HCT116 (cell line): ENCODE data around the gene GPR45. TPM values are rescaled to one million over a fixed set of nuclear protein-coding genes. Genes with fewer than 3 reads are reported as not detected.

Experiments
- ATAC-seq: fragments of 200-7000 bp; cut with Tn5 transposase; 2 replicates; pipeline ENCODE4 v1.9.1; 2020; ENCODE audit warnings: mild to moderate bottlenecking, moderate library complexity
- BruUV-seq: library from RNA; stranded (reverse); fragments of 400-500 nt; replicated peaks from 2 replicates; lab custom pipeline; 2021; lab: Mats Ljungman, UMichigan
- CTCF ChIA-PET: fragments of 300-600 bp; sonication (Branson Sonifier 250); formaldehyde crosslinking; loops from one replicate; lab custom pipeline; 2021; ENCODE audit warnings: antibody characterized with exemption; lab: Charles Lee
- POLR2A ChIA-PET: fragments of 300-600, 350-600 bp; sonication (Branson Sonifier 250); formaldehyde crosslinking; loops from one replicate; lab custom pipeline; 2021; ENCODE audit warnings: antibody characterized with exemption; lab: Charles Lee
- RAD21 ChIA-PET, 2 experiments: fragments of 300-600 bp; sonication (Branson Sonifier 250); formaldehyde crosslinking; loops; one replicate each; lab custom pipeline; 2023; ENCODE audit warnings: low total read pairs in 2 of 2; ENCODE audit not compliant: uncharacterized antibody in 2 of 2, unreplicated experiment in 2 of 2, low non-redundant PET in 1 of 2; lab: Charles Lee
- DNase-seq: peaks from one replicate; pipeline ENCODE4 v3.0.0-alpha.2; 2010; ENCODE audit warnings: low read depth, low spot score
- H2AFZ ChIP-seq: fragments of 200-600 bp; shearing (Covaris generic), sonication (generic); 2 replicates; pipeline ENCODE4 v1.6.1; 2017; ENCODE audit warnings: low read depth, mixed run types, mixed read lengths, antibody characterized with exemption, low read length; ENCODE audit not compliant: poor library complexity, severe bottlenecking
- H3K27ac ChIP-seq: 2 replicates; pipeline ENCODE4 v1.5.1; 2012; ENCODE audit warnings: low read depth, low read length
- H3K27me3 ChIP-seq: fragments of 200-600 bp; sonication (generic); 2 replicates; pipeline ENCODE4 v1.6.1; 2016; ENCODE audit warnings: mixed run types, low read length, mixed read lengths; ENCODE audit not compliant: insufficient read depth
- H3K36me3 ChIP-seq, 2 experiments: fragments of 200-500 bp in 1 of 2; fragments of 200-600 bp in 1 of 2; sonication (Bioruptor generic) in 1 of 2; sonication (generic) in 1 of 2; 2 replicates each; pipeline versions ENCODE4 v1.5.1 to v1.6.1; 2014 to 2016; ENCODE audit warnings: low read length in 2 of 2, inconsistent platforms in 1 of 2, mixed read lengths in 1 of 2, mixed run types in 1 of 2; ENCODE audit not compliant: insufficient read depth in 2 of 2, control insufficient read depth in 1 of 2
- H3K4me1 ChIP-seq, 2 experiments: fragments of 200-600 bp in 1 of 2; sonication (generic) in 1 of 2; 2 replicates each; pipeline versions ENCODE4 v1.5.1 to v1.6.1; 2012 to 2017; ENCODE audit warnings: low read length in 2 of 2, inconsistent platforms in 1 of 2, mild to moderate bottlenecking in 1 of 2, mixed read lengths in 1 of 2, mixed run types in 1 of 2, moderate library complexity in 1 of 2; ENCODE audit not compliant: insufficient read depth in 2 of 2, control insufficient read depth in 1 of 2
- H3K4me2 ChIP-seq: fragments of 200-600 bp; sonication (generic); 2 replicates; pipeline ENCODE4 v1.6.1; 2017; ENCODE audit warnings: mixed run types, low read length, mixed read lengths
- H3K4me3 ChIP-seq, 2 experiments: fragments of 200-600 bp in 1 of 2; sonication (generic) in 1 of 2; replicated peaks in 1 of 2; 2 replicates each; pipeline ENCODE4 v1.5.1; 2011 to 2016; ENCODE audit warnings: low read length in 2 of 2, control low read depth in 1 of 2, low read depth in 1 of 2, mild to moderate bottlenecking in 1 of 2, mixed read lengths in 1 of 2, mixed run types in 1 of 2
- H3K79me2 ChIP-seq: fragments of 200-600 bp; sonication (generic); 2 replicates; pipeline ENCODE4 v1.6.1; 2017; ENCODE audit warnings: mild to moderate bottlenecking, mixed run types, low read length, moderate library complexity, mixed read lengths; ENCODE audit not compliant: insufficient read depth
- H3K9ac ChIP-seq: fragments of 200-600 bp; sonication (generic); 2 replicates; pipeline ENCODE4 v1.6.1; 2016; ENCODE audit warnings: low read length, mixed read lengths
- H3K9me2 ChIP-seq: fragments of 200-600 bp; sonication (generic), shearing (Covaris generic); 2 replicates; pipeline ENCODE4 v1.6.1; 2017; ENCODE audit warnings: mixed run types, mild to moderate bottlenecking, moderate library complexity; ENCODE audit not compliant: insufficient read depth
- H3K9me3 ChIP-seq, 2 experiments: fragments of 200-500 bp in 1 of 2; fragments of 200-600 bp in 1 of 2; sonication (Bioruptor generic) in 1 of 2; sonication (generic) in 1 of 2; 2 replicates each; pipeline ENCODE4 v1.6.1; 2014 to 2017; ENCODE audit warnings: low read length in 2 of 2, mixed read lengths in 2 of 2, inconsistent platforms in 1 of 2, low read depth in 1 of 2, mild to moderate bottlenecking in 1 of 2, mixed run types in 1 of 2, moderate library complexity in 1 of 2; ENCODE audit not compliant: control insufficient read depth in 1 of 2, insufficient read depth in 1 of 2
- H4K20me1 ChIP-seq: fragments of 200-600 bp; sonication (generic), shearing (Covaris generic); 2 replicates; pipeline ENCODE4 v1.6.1; 2017; ENCODE audit warnings: mixed run types, mild to moderate bottlenecking, moderate library complexity; ENCODE audit not compliant: insufficient read depth
- CEBPB ChIP-seq: IDR thresholded peaks from 2 replicates; pipeline ENCODE4 v1.6.1; 2012; ENCODE audit warnings: low read depth
- EGR1 ChIP-seq: IDR thresholded peaks from 2 replicates; pipeline ENCODE4 v1.6.1; 2012; ENCODE audit warnings: low read depth
- EZH2 ChIP-seq: fragments of 200-600 bp; sonication (generic); IDR thresholded peaks from 2 replicates; pipeline ENCODE4 v1.6.1; 2017; ENCODE audit warnings: antibody characterized with exemption, mixed run types
- FOSL1 ChIP-seq: IDR thresholded peaks from 2 replicates; pipeline ENCODE4 v1.6.1; 2012; ENCODE audit warnings: low read depth
- POLR2A ChIP-seq: IDR thresholded peaks from 2 replicates; pipeline ENCODE4 v1.7.0; 2011; ENCODE audit warnings: borderline replicate concordance; ENCODE audit not compliant: insufficient read depth, insufficient read length; ENCODE audit errors: extremely low read depth
- POLR2AphosphoS5 ChIP-seq: IDR thresholded peaks from 2 replicates; pipeline ENCODE4 v1.6.1; 2011; ENCODE audit warnings: mild to moderate bottlenecking, low read depth, low read length, moderate library complexity
- SIN3A ChIP-seq: IDR thresholded peaks from 2 replicates; pipeline ENCODE4 v1.6.1; 2012; ENCODE audit warnings: low read depth
- SP1 ChIP-seq: IDR thresholded peaks from 2 replicates; pipeline ENCODE4 v1.6.1; 2012; ENCODE audit warnings: low read depth
- SRF ChIP-seq: IDR thresholded peaks from 2 replicates; pipeline ENCODE4 v1.6.1; 2012; ENCODE audit warnings: low read depth
- TCF7L2 ChIP-seq: IDR thresholded peaks from 2 replicates; pipeline ENCODE4 v1.7.0; 2011; ENCODE audit warnings: borderline replicate concordance, inconsistent platforms; ENCODE audit not compliant: insufficient read depth, insufficient read length; ENCODE audit errors: extremely low read depth
- ZFX ChIP-seq: fragments of 450-650 bp; IDR thresholded peaks from 2 replicates; pipeline ENCODE4 v1.6.1; 2017
- ZNF274 ChIP-seq: fragments of 200-500 bp; sonication (Bioruptor generic); IDR thresholded peaks from 2 replicates; pipeline ENCODE4 v1.6.1; 2014; ENCODE audit warnings: mild to moderate bottlenecking, low read depth, low read length, inconsistent platforms
- intact Hi-C: fragments of 100-400 bp; cut with micrococcal nuclease; formaldehyde crosslinking; loops from 2 replicates; pipeline ENCODE4 v1.10.0; 2022
- total RNA-seq: library from RNA; stranded (reverse); gene quantifications from one replicate; pipeline ENCODE4 v1.2.1, GENCODE V29; 2021; ENCODE audit not compliant: unreplicated experiment
- TF ChIP-seq, protein P1 (sequence below): IDR thresholded peaks from 2 replicates; pipeline ENCODE4 v1.6.1; 2012
- TF ChIP-seq, protein P2 (sequence below): IDR thresholded peaks from 2 replicates; pipeline ENCODE4 v1.6.1; 2011; ENCODE audit warnings: mild to moderate bottlenecking, low read length, moderate library complexity; ENCODE audit not compliant: insufficient replicate concordance; ENCODE audit errors: extremely low read depth

GPR45 gene
- total RNA-seq, 1 experiment from 2014 or later, result 0.30 TPM

DNA sequence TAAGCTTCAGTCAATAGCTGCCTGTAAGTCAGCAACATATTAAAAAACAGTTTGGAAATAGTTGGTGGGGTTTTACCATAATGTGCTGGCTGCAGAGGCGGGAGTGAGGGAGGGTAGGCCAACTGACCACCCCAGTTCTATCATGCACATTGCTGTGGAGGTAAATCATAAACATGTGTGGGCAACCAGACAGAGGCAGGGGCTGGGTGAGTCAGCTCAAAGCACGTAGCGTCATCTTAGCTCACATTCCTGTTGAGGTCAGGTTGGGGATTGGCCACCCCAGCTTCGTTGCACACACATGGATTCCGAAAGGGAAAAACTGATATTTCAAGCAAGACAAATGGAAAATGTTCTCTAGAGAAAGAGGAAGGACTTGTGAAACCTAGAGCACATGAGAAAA is 19.5 kb downstream of the GPR45 start:
- Histone ChIP-seq H3K9me3 (no peaks in the 10 kb centered on the region), H3K4me3 (no peak overlapping the region), H2AFZ (no peak overlapping the region), H3K4me2 (no peak overlapping the region), H3K9me2 (no peaks in the 10 kb centered on the region), H3K36me3 (peaks cover 1 to 2% of the 10 kb centered on the region in 2 experiments; a peak in 2 of 4 replicates), H3K27me3 (no peaks in the 10 kb centered on the region), H4K20me1 (no peaks in the 10 kb centered on the region), H3K4me1 (0 out of 4 replicates have a peak, but pooled peaks cover 0 to 3% of the 10 kb centered on the region in 2 experiments), H3K9ac (no peak overlapping the region), H3K79me2 (no peaks in the 10 kb centered on the region), H3K27ac (no peak overlapping the region)
- POLR2A ChIA-PET, result no interaction called here
- RAD21 ChIA-PET, result no interaction called here
- 0 out of 2 replicates have a peak, but pooled peaks have one; percentile 42 for ATAC-seq
- no TSS peak for BruUV-seq
- DNase-seq, result no peak
- TF ChIP-seq, protein P1, sequence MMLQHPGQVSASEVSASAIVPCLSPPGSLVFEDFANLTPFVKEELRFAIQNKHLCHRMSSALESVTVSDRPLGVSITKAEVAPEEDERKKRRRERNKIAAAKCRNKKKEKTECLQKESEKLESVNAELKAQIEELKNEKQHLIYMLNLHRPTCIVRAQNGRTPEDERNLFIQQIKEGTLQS, result no peak
- TF ChIP-seq ZFX (no peak), EZH2 (no peak), CEBPB (no peak), POLR2A (no peak), ZNF274 (no peak), EGR1 (no peak), SP1 (no peak), SIN3A (no peak), TCF7L2 (no peak), POLR2AphosphoS5 (no peak), FOSL1 (no peak), SRF (no peak)
- TF ChIP-seq, protein P2, sequence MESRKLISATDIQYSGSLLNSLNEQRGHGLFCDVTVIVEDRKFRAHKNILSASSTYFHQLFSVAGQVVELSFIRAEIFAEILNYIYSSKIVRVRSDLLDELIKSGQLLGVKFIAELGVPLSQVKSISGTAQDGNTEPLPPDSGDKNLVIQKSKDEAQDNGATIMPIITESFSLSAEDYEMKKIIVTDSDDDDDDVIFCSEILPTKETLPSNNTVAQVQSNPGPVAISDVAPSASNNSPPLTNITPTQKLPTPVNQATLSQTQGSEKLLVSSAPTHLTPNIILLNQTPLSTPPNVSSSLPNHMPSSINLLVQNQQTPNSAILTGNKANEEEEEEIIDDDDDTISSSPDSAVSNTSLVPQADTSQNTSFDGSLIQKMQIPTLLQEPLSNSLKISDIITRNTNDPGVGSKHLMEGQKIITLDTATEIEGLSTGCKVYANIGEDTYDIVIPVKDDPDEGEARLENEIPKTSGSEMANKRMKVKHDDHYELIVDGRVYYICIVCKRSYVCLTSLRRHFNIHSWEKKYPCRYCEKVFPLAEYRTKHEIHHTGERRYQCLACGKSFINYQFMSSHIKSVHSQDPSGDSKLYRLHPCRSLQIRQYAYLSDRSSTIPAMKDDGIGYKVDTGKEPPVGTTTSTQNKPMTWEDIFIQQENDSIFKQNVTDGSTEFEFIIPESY, result no peak
- CTCF ChIA-PET, result no interaction called here
- intact Hi-C loops, result no loop called here
